Measurements from ENCODE around the gene HOMER2.
"Not testable (repeated sequence)": the region's sequence is repeated elsewhere in the genome, so short reads cannot be mapped to it uniquely, and the experiment has no call there.

The HOMER2 gene

DNA sequence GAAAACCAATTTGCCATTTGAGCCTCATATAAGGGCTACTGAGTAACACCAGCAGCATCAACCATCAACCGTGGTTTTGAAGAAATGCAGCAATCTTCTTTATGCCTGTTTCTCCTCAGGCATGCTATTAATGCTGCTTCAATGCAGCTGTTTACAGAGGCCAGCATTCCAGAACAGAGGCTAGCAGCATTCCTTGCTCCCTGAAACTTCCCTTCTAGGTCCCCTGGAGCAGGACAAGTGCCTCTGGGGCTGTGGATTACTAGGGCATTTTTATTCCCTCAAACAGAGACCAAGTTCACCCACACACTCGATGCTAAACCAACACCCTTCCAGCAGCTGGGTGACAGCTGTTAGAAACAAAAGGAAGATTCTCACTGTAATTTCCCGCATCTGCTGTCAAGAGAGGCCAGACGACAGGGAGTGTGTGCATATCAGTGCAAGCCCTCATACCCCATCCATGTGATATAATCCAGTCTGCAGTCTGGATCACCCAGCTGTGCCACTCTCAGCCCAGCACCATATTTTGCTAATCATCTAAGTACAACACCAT is 57.5 kb downstream of the HOMER2 start:
- no peak for DNase-seq (ENCODE audit: low read depth)

DNA sequence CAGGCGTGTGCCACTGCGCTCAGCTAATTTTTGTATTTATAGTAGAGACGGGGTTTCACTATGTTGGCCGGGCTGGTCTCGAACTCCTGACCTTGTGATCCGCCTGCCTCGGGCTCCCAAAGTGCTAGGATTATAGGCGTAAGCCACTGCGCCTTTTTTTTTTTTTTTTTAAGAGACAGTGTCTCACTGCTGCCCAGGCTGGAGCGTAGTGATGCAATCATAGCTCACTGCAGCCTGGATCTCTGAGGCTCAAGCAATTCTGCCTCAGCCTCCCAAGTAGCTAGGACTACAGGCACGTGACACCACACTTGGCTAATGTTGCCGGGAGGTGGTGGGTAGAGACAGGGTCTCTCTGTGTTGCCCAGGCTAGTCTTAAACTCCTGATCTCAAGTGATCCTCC is 59.0 kb downstream of the HOMER2 start:
- DNase-seq (ENCODE audit: low read depth) = not testable (repeated sequence)

DNA sequence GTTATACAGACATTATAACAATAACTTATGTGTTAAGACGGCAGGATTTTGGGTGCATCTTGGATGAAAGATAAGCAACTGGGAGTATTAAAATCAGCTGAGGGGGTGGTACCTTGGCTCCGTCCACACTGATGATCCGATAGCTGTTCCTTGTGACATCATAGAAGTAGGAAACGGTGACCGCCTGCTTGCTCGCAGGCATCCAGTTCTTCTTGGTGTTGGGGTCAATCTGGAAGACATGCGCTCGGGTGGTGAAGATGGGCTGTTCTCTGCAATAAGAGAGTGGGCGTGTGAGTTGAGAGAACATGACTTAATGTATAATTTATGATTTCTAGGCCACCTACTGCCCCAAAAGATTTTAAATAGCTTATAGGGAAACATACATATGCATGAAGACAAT is 59.9 kb downstream of the HOMER2 start:
- DNase-seq (ENCODE audit: low read depth) = no peak

GRCh38 chr15:82890995-82891390 is 61.5 kb downstream of the HOMER2 start:
- no peak for DNase-seq (ENCODE audit: low read depth)

- DNase-seq (ENCODE audit: low read depth) = no peak
Measured at GRCh38 chr15:82890338-82890994, 62.1 kb downstream of the HOMER2 start.

DNA sequence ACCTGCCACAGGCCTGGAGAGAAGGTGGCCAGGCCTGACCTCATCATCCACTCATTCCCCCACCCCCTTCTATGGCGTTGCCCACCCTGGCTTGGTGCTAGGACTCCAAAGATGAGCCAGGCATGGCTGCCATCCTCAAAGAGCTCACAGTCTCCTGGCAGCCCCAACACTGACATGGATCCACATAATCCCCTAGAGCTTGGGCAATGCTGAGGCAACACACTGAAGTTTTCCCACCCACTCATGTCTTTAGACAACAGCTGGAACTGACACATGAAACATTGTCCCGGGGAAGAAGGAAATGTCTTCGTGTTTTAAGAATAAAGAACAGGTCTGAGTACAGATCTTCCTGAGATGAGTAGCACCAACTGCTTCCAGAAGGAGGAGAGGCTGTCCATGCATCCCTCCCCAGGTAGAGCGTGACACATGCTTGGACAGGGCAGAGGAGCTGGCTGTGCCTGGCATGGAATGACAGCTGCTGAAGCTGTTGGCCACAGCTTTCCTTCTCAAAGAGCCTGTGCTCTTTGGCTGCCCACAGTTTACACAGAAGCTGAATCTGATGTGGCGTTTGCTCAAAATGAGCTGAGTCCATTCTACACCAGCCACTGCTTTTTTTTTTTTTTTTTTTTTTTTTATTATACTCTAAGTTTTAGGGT is 70.1 kb downstream of the HOMER2 start:
- no peak for DNase-seq (ENCODE audit: low read depth)

- DNase-seq (ENCODE audit: low read depth) = no peak
Measured at GRCh38 chr15:82881747-82882146, 70.8 kb downstream of the HOMER2 start.

GRCh38 chr15:82880704-82881103 is 71.8 kb downstream of the HOMER2 start:
- DNase-seq (ENCODE audit: low read depth) = no peak

GRCh38 chr15:82878325-82878724 is 74.2 kb downstream of the HOMER2 start:
- DNase-seq (ENCODE audit: low read depth) = no peak

GRCh38 chr15:82877825-82878224 is 74.7 kb downstream of the HOMER2 start:
- DNase-seq (ENCODE audit: low read depth) = no peak

DNA sequence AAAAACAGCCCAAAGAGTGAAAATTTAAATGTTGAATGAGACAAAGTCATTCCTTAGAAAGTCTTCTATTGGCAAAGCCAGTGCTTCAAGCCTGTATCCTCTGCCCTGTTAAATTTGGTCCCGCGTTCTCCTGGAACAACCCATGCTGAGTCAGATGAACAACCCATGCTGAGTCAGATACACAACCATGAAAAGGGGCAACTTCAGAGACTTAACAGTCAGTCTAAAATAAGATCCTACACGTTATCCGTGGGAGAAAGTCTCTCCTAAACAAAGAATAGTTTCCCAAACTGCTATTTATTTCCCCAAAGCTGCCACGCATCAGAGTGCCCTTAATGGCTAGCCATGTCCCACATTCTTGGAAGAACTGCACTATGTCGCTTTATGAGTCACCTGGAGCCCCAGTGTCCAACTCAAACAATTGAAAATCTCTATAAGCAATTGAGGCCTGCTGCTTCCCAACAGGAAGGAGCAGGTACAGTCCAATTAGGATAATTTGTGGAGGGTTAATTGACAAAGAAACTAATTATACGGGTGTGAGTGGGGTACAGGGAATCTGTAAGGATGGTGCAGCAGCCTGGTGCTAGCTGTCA is 77.0 kb downstream of the HOMER2 start:
- no peak for DNase-seq (ENCODE audit: low read depth)

- DNase-seq (ENCODE audit: low read depth) = no peak
Measured at GRCh38 chr15:82874961-82875360, 77.6 kb downstream of the HOMER2 start.

GRCh38 chr15:82874267-82874666 is 78.3 kb downstream of the HOMER2 start:
- DNase-seq (ENCODE audit: low read depth) = no peak

- no peak for DNase-seq (ENCODE audit: low read depth)
Measured at GRCh38 chr15:82873000-82873680, 79.4 kb downstream of the HOMER2 start.

DNA sequence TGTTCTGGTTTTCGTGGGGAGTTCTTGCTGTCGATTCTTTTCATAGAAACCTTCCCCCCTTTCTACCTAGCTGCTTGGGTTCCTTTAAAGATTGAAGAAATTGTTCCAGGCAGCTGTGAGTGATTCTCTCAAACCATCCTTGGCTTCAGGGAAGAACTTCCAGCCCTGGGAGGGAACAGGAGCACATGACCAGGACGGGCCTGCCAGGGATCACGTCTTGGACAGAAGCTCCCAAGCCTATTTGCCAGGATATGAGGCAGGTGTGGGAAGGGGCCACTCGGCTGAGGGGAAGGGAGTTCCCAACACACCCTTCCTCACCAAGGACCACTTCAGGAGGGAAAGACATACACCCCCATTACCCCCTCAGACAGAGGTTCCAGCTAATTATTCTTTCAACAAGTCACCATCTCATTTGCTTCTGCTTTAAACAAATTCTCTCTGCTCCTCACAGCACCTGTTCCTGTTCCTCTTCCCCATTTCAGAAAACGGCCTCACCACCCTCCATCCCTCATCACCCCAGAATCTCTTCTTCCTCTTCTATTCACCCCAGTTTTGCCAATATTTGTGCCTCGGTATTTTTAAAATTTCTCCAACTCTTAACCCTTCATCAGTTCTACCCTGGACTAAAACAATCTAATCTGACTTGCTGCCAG is 80.6 kb downstream of the HOMER2 start:
- no peak for DNase-seq (ENCODE audit: low read depth)

GRCh38 chr15:82871358-82871757 is 81.2 kb downstream of the HOMER2 start:
- DNase-seq (ENCODE audit: low read depth) = no peak

DNA sequence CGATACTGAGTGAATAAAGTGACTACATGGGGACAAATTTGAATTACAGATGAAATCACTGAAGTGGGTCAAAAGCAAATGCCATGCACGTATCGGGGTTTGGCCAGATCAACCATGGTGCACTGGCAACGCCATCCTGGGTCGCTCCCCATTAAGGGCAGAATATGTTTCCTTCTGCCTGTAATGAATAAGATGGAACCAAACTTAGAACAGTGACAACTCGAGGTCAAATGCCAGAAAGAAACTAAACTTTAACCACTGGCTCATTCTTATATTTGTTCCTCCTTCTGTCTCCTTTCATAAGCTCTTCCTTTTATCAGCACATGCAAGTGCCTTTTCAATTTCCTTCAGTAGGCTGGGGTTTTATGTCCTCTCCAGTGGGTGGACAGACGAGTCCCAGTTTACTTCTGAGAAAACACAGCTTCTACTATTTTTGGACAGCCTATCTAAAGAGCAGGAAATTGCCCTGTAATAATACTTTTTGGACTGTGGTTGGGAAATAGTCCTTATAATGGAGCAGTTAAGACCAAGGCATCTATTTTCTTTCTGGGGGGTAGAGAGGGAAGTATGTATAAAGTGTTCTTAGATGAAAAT is 81.7 kb downstream of the HOMER2 start:
- no peak for DNase-seq (ENCODE audit: low read depth)

DNA sequence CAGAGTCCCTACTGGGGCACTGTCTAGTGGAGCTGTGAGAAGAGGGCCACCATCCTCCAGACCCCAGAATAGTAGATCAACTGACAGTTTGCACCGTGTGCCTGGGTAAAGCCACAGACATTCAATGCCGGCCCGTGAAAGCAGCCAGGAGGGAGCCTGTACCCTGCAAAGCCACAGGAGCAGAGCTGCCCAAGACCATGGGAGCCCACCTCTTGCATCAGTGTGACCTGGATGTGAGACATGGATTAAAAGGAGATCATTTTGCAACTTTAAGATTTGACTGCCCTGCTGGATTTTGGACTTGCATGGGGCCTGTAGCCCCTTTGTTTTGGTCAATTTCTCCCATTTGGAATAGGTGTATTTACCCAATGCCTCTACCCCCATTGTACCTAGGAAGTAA is 86.5 kb downstream of the HOMER2 start:
- not testable (repeated sequence) for DNase-seq (ENCODE audit: low read depth)

DNA sequence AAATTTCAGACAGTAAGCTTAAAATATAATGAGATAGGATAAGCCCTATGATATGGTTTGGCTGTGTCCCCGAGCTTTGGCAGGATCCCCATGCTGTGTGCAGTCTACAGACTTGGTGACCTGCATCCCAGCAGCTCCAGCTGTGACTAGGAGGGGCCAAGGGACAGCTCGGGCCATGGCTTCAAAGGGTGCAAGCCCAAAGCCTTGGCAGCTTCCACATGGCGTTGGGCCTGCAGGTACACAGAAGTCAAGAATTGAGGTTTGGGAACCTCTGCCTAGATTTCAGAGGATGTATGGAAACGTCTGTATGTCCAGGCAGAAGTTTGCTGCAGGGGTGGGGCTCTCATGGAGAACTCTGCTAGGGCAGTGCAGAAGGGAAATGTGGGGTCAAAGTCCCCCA is 86.9 kb downstream of the HOMER2 start:
- not testable (repeated sequence) for DNase-seq (ENCODE audit: low read depth)

DNA sequence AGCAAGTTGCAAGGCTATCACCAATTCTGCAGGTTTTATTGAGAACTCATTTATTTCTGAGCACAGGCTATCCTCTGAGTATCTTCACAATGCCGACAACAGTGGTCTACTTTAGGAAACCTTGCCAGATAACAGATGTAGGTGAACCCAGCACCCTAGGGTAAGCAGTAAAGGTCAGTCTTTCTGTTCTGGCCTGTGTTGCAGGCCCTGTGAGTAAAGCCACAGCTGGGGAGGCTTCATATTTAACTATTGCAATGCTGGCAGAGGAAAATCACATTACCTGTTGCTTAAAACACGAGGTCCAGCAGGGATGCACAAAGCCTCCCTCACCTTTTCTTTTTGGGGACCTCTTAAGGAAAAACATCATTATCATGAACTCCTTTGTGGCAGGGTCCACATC is 87.6 kb downstream of the HOMER2 start:
- DNase-seq (ENCODE audit: low read depth) = no peak

- DNase-seq (ENCODE audit: low read depth) = no peak
Measured at GRCh38 chr15:82862886-82863285, 89.6 kb downstream of the HOMER2 start.

GRCh38 chr15:82858932-82859331 is 93.6 kb downstream of the HOMER2 start:
- DNase-seq (ENCODE audit: low read depth) = no peak
